A673 (cell line): ENCODE data around the gene RIPOR1.

Experiments
- CTCF ChIP-seq: fragments of 300-800, 200-600 bp; sonication (generic); conservative IDR thresholded peaks from 2 replicates; pipeline ENCODE4 v1.5.1; 2017; ENCODE audit warnings: low read depth, mild to moderate bottlenecking, antibody characterized with exemption, low read length, moderate library complexity, mixed read lengths
- EZH2 ChIP-seq: fragments of 200-600 bp; sonication (generic); IDR thresholded peaks from 2 replicates; pipeline ENCODE4 v1.6.1; 2017; ENCODE audit warnings: borderline replicate concordance, low read depth, mild to moderate bottlenecking, mixed read lengths, antibody characterized with exemption, low read length; ENCODE audit not compliant: poor library complexity, severe bottlenecking

- TF ChIP-seq CTCF (no peak), EZH2 (no peak)
These were observed 38.1 kb upstream of the RIPOR1 start for GRCh38 chr16:67490335-67491096.
